ENCODE data around the gene ARMC2. TPM values are rescaled to one million over a fixed set of nuclear protein-coding genes. Genes with fewer than 3 reads are reported as not detected.

The ARMC2 gene, protein sequence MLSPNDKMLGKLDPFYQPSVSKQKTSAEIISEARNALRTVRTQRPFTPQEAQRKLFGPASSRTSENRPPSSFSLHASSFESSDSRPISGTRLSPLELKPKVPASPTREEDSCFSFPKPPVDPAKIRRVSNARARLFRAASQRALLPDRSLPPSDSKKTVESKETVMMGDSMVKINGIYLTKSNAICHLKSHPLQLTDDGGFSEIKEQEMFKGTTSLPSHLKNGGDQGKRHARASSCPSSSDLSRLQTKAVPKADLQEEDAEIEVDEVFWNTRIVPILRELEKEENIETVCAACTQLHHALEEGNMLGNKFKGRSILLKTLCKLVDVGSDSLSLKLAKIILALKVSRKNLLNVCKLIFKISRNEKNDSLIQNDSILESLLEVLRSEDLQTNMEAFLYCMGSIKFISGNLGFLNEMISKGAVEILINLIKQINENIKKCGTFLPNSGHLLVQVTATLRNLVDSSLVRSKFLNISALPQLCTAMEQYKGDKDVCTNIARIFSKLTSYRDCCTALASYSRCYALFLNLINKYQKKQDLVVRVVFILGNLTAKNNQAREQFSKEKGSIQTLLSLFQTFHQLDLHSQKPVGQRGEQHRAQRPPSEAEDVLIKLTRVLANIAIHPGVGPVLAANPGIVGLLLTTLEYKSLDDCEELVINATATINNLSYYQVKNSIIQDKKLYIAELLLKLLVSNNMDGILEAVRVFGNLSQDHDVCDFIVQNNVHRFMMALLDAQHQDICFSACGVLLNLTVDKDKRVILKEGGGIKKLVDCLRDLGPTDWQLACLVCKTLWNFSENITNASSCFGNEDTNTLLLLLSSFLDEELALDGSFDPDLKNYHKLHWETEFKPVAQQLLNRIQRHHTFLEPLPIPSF
- total RNA-seq, result 1.9 and 2.6 TPM in 2 replicates

DNA sequence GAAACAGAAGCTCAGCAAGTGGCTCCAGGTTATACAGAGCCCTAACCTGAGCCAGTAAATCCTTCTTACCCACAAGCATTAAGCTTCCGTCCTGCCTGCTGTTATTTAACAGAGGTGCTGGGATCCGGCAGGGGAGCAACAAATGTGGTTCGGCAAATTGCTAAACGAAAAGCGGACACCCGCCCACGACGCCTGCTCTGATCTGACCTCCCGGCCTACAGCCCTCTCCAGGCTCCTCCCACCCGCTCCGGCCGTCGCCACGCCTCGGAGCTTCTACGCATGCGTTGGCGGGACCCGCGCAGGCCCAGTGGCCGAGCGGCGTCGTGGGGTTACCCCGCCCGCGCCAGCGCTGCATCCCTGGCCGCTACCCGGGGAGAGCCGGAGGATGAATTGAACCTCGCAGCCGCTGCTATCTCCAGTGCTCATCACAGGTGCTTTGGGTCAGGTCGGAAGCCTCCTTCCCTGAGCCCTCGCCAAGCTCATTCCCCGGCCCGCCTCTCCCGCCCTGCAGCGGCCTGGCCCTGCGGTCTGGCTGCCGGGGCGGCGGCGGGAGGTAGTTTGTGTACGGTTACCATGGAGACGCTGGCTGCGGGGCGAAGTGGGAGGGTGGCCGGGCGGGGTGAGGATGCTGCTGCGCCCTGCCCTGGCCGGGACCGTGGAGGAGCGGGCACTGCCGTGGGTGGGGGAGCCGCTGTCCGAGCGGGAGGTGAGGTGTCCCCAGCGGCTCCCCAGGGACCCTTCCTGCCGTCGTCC is at the start of gene ARMC2:
Gene ARMC2 (plus strand): TSS at position 307 of the 753 bp plus-strand sequence. CDS start 5,846 bp downstream, outside the sequence.

Other genes with a start within 250 kb of the ARMC2 start
- gene SESN1, start 246.4 kb downstream of the ARMC2 start, total RNA-seq, result 13.7 and 20.0 TPM in 2 replicates
- 25.3 and 27.1 TPM in 2 replicates for gene CEP57L1, start 247.1 kb downstream of the ARMC2 start, total RNA-seq